DND-41 (cell line): ENCODE results near the gene MRPL53.

Experiments
- ATAC-seq: fragments of 200-7000 bp; cut with Tn5 transposase; 3 replicates; pipeline ENCODE4 v1.9.1; 2021; ENCODE audit warnings: low read depth; ENCODE audit not compliant: insufficient read depth
- DNase-seq: peaks from one replicate; pipeline ENCODE4 v3.0.0-alpha.2; 2020
- H2AFZ ChIP-seq: 2 replicates; pipeline ENCODE4 v1.6.0; 2012; ENCODE audit warnings: low read depth, low read length
- H3K27ac ChIP-seq: 2 replicates; pipeline ENCODE4 v1.5.1; 2012; ENCODE audit warnings: low read length, inconsistent platforms
- H3K27me3 ChIP-seq: fragments of 200-600 bp; sonication (generic); 2 replicates; pipeline ENCODE4 v1.6.0; 2012; ENCODE audit warnings: low read length, mild to moderate bottlenecking, inconsistent platforms; ENCODE audit not compliant: insufficient read depth, poor library complexity
- H3K36me3 ChIP-seq: 2 replicates; pipeline ENCODE4 v1.5.1; 2012; ENCODE audit warnings: low read length, inconsistent platforms; ENCODE audit not compliant: insufficient read depth
- H3K4me1 ChIP-seq: 2 replicates; pipeline ENCODE4 v1.5.1; 2012; ENCODE audit warnings: mild to moderate bottlenecking, low read length; ENCODE audit not compliant: insufficient read depth
- H3K4me2 ChIP-seq: 2 replicates; pipeline ENCODE4 v1.6.0; 2012; ENCODE audit warnings: mild to moderate bottlenecking, moderate library complexity, low read length, inconsistent platforms; ENCODE audit not compliant: insufficient read depth
- H3K4me3 ChIP-seq, 2 experiments: fragments of 200-600 bp in 1 of 2; shearing (Covaris generic) in 1 of 2; 2 replicates each; pipeline ENCODE4 v1.5.1; 2012 to 2016; ENCODE audit warnings: inconsistent platforms in 2 of 2, low read length in 2 of 2, mild to moderate bottlenecking in 2 of 2, low read depth in 1 of 2, moderate library complexity in 1 of 2
- H3K79me2 ChIP-seq: 2 replicates; pipeline ENCODE4 v1.6.0; 2012; ENCODE audit warnings: low read length, inconsistent platforms; ENCODE audit not compliant: insufficient read depth
- H3K9ac ChIP-seq: 2 replicates; pipeline ENCODE4 v1.6.0; 2012; ENCODE audit warnings: low read depth, mild to moderate bottlenecking, inconsistent platforms, low read length, moderate library complexity
- H3K9me3 ChIP-seq: 2 replicates; pipeline ENCODE4 v1.5.1; 2012; ENCODE audit warnings: low read length, moderate library complexity, mild to moderate bottlenecking, inconsistent platforms; ENCODE audit not compliant: insufficient read depth, severe bottlenecking
- H4K20me1 ChIP-seq: 2 replicates; pipeline ENCODE4 v1.6.0; 2012; ENCODE audit warnings: low read length; ENCODE audit not compliant: insufficient read depth
- CTCF ChIP-seq: IDR thresholded peaks from 2 replicates; pipeline ENCODE4 v1.5.1; 2012; ENCODE audit warnings: borderline replicate concordance, low read length, moderate library complexity, mild to moderate bottlenecking; ENCODE audit not compliant: poor library complexity, severe bottlenecking; ENCODE audit errors: extremely low read depth
- EZH2 ChIP-seq: IDR thresholded peaks from 3 replicates; pipeline ENCODE4 v1.6.1; 2012; ENCODE audit warnings: borderline replicate concordance, low read depth, mild to moderate bottlenecking, moderate library complexity, low read length, inconsistent platforms; ENCODE audit not compliant: severe bottlenecking

MRPL53 gene

GRCh38 chr2:74497777-74498499 lies 25.5 kb upstream of the MRPL53 start:
- Histone ChIP-seq H2AFZ (peak overlapping the region; percentile 87), H3K4me2 (peak overlapping the region; percentile 75), H3K9ac (peak overlapping the region; percentile 71)

GRCh38 chr2:74496997-74497776 lies 24.7 kb upstream of the MRPL53 start:
- Histone ChIP-seq H3K9me3 (no peaks in the 10 kb centered on the region), H3K27ac (peak overlapping the region; percentile 83), H3K4me2 (peak overlapping the region; percentile 75), H3K4me1 (peaks cover 22% of the 10 kb centered on the region), H3K36me3 (peaks cover 22% of the 10 kb centered on the region), H3K9ac (peak overlapping the region; percentile 71), H3K79me2 (peaks cover 17% of the 10 kb centered on the region), H2AFZ (peak overlapping the region; percentile 87), H4K20me1 (no peaks in the 10 kb centered on the region), H3K4me3 (peak overlapping the region; percentile 30 to 70; a peak in 3 of 4 replicates), H3K27me3 (no peaks in the 10 kb centered on the region)
- DNase-seq (no peak), ATAC-seq (peak; percentile 33)
- no peak for TF ChIP-seq EZH2
- TF ChIP-seq CTCF: no peak

More at GRCh38 chr2:74497777-74498499, 25.5 kb upstream of the MRPL53 start:
- Histone ChIP-seq H3K79me2 (peaks cover 17% of the 10 kb centered on the region), H3K36me3 (peaks cover 15% of the 10 kb centered on the region), H3K4me3 (peak overlapping the region; percentile 30 to 70; a peak in 3 of 4 replicates), H3K27me3 (no peaks in the 10 kb centered on the region), H3K9me3 (no peaks in the 10 kb centered on the region), H3K4me1 (peaks cover 22% of the 10 kb centered on the region), H3K27ac (peak overlapping the region; percentile 83), H4K20me1 (no peaks in the 10 kb centered on the region)
- no peak for TF ChIP-seq EZH2
- no peak for TF ChIP-seq CTCF
- DNase-seq (peak; percentile 48), ATAC-seq (peak; percentile 79)

GRCh38 chr2:74495440-74495839 lies 23.0 kb upstream of the MRPL53 start:
- Histone ChIP-seq H3K27ac (no peak overlapping the region), H4K20me1 (no peaks in the 10 kb centered on the region), H3K9me3 (no peaks in the 10 kb centered on the region), H2AFZ (no peak overlapping the region), H3K4me1 (peaks cover 22% of the 10 kb centered on the region), H3K27me3 (no peaks in the 10 kb centered on the region), H3K9ac (no peak overlapping the region), H3K36me3 (peaks cover 40% of the 10 kb centered on the region), H3K4me2 (no peak overlapping the region), H3K79me2 (peaks cover 17% of the 10 kb centered on the region), H3K4me3 (no peak overlapping the region)
- ATAC-seq: no peak
- no peak for DNase-seq
- TF ChIP-seq CTCF (no peak), EZH2 (no peak)
